ENCODE measurements around the gene VRK1.

DNA sequence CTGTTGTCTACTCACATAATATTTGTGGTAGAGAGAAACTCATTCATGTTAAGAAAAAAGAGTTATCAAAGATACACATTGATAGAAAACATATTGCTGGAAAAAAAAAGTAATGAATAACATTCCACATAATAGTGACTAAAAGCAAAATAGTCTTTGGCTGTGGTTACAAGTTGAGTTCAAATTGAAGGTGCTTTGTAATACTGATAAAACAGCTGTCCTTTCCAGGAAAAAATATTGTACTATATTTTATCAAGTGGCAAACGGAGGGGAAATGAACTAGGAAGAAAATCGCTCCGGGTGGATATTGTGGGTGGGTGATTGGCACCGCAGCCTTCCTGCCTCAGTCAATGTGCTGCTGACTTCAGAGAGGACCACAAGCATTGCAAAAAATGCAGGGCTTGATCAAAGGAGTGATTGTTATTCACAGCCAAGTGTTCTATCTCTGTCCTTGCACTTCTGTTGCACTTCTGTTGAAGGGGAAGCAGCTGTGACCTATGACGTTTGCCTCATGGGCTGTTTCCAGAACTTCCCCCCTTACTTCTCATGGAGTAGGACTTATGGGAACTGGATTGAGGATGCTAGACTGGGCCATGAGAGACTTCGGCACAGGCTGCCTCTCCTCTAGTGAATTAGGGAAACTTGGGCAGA is 114.4 kb downstream of the VRK1 start:
- TF ChIP-seq, protein P1, sequence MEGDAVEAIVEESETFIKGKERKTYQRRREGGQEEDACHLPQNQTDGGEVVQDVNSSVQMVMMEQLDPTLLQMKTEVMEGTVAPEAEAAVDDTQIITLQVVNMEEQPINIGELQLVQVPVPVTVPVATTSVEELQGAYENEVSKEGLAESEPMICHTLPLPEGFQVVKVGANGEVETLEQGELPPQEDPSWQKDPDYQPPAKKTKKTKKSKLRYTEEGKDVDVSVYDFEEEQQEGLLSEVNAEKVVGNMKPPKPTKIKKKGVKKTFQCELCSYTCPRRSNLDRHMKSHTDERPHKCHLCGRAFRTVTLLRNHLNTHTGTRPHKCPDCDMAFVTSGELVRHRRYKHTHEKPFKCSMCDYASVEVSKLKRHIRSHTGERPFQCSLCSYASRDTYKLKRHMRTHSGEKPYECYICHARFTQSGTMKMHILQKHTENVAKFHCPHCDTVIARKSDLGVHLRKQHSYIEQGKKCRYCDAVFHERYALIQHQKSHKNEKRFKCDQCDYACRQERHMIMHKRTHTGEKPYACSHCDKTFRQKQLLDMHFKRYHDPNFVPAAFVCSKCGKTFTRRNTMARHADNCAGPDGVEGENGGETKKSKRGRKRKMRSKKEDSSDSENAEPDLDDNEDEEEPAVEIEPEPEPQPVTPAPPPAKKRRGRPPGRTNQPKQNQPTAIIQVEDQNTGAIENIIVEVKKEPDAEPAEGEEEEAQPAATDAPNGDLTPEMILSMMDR (IDR thresholded peaks at IDR 0.05; ENCODE audit: low read depth, low read length) = no peak
- TF ChIP-seq POLR2A (IDR thresholded peaks at IDR 0.05; ENCODE audit: extremely low read depth, insufficient read length) = no peak
- TF ChIP-seq, protein P2, sequence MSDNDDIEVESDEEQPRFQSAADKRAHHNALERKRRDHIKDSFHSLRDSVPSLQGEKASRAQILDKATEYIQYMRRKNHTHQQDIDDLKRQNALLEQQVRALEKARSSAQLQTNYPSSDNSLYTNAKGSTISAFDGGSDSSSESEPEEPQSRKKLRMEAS (IDR thresholded peaks at IDR 0.05; ENCODE audit: low read depth, low read length) = no peak
- no peak for TF ChIP-seq MYC (IDR thresholded peaks at IDR 0.05; ENCODE audit: low read depth, low read length)
